Lung (tissue), 12 donors: ENCODE results near the gene SERINC3. TPM values are rescaled to one million over a fixed set of nuclear protein-coding genes. Genes with fewer than 3 reads are reported as not detected.

Experiments
- ATAC-seq: fragments of 200-7000 bp; cut with Tn5 transposase; one replicate; pipeline ENCODE4 v1.9.1; 2020; ENCODE audit warnings: moderate number of reproducible peaks; ENCODE audit not compliant: insufficient read depth, low FRiP score
- DNase-seq, 3 donors: peaks; one replicate each; pipeline ENCODE4 v3.0.0-alpha.2; 2013 to 2017
- H3K27ac ChIP-seq, 2 donors: one replicate each; pipeline ENCODE4 v1.5.1; 2013; ENCODE audit warnings: mild to moderate bottlenecking in 2 of 2, moderate library complexity in 2 of 2, control low read depth in 1 of 2, inconsistent platforms in 1 of 2, low read depth in 1 of 2, low read length in 1 of 2
- H3K27me3 ChIP-seq, 3 donors: one replicate each; pipeline ENCODE4 v1.5.1; 2013; ENCODE audit warnings: low read length in 2 of 3; ENCODE audit not compliant: control insufficient read depth in 3 of 3, insufficient read depth in 3 of 3
- H3K36me3 ChIP-seq, 4 donors: one replicate each; pipeline ENCODE4 v1.5.1; 2013; ENCODE audit warnings: low read length in 4 of 4, mild to moderate bottlenecking in 1 of 4, moderate library complexity in 1 of 4; ENCODE audit not compliant: control insufficient read depth in 4 of 4, insufficient read depth in 4 of 4
- H3K4me1 ChIP-seq, 5 donors: one replicate each; pipeline ENCODE4 v1.5.1; 2013; ENCODE audit warnings: low read length in 5 of 5, mild to moderate bottlenecking in 2 of 5, moderate library complexity in 1 of 5; ENCODE audit not compliant: control insufficient read depth in 5 of 5, insufficient read depth in 5 of 5
- H3K4me3 ChIP-seq: one replicate; pipeline ENCODE4 v1.5.1; 2013; ENCODE audit warnings: mild to moderate bottlenecking, control low read depth, moderate library complexity
- H3K9ac ChIP-seq, 2 donors: one replicate each; pipeline ENCODE4 v1.5.1; 2013; ENCODE audit warnings: low read length in 2 of 2, control low read depth in 1 of 2; ENCODE audit not compliant: insufficient read depth in 1 of 2
- H3K9me3 ChIP-seq, 4 donors: one replicate each; pipeline ENCODE4 v1.5.1; 2013; ENCODE audit warnings: low read length in 3 of 4, mild to moderate bottlenecking in 1 of 4, moderate library complexity in 1 of 4; ENCODE audit not compliant: control insufficient read depth in 4 of 4, insufficient read depth in 3 of 4
- CTCF ChIP-seq: IDR thresholded peaks from 2 replicates; pipeline ENCODE4 v1.5.1; 2012; ENCODE audit warnings: mild to moderate bottlenecking; ENCODE audit errors: control extremely low read depth, extremely low read depth
- WGBS, 2 donors: extraction: QIAGEN DNeasy Blood & Tissue Kit; methylation state at CpG; one replicate each; pipeline ENCODE4 v1.1.7; 2013; 5-methylcytosine and 5-hydroxymethylcytosine counted together
- polyA plus RNA-seq, 2 donors: library from polyadenylated mRNA; stranded (reverse); fragments of 200-250 nt; gene quantifications; one replicate each; pipeline ENCODE4 v1.2.1, GENCODE V29; 2013
- total RNA-seq, 2 donors: library from RNA; depleted of rRNA in 1 of 2; stranded (reverse); fragments of >200 nt in 1 of 2; gene quantifications; one replicate each; pipeline ENCODE4 v1.2.1, GENCODE V29; 2014 to 2021
- donor health status: control.
- donor health status: control.
- donor health status: Bipolar disorder and iron deficiency.
- donor health status: healthy.
- donor health status: DM: yes; HTN: yes; CAD: no.

Gene SERINC3
- total and polyA plus RNA-seq, 4 donors: 36.7 to 83.9 (median 76.3) TPM

DNA sequence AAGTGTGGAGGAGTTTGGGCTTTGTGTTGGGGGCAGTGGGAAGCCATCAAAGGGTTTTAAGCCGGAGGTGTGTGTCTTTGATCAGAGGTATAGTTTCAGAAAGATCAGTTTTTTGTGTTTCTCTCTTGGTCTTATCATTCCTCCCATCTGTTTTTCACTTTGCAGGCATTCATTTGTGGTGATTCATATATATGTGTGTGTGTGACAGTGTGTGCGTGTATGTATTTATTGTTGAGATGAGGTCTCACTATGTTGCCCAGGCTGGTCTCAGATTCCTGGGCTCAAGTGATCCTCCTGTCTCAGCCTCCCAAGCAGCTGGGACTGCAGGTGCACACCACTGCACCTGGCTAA, 11.1 kb upstream of the SERINC3 start:
- no peak for TF ChIP-seq CTCF
- WGBS, 2 donors: 71 to 84% methylated on average over 2 of the region's 2 CpGs
- H3K4me3 ChIP-seq: no peak overlapping the region
- H3K27ac ChIP-seq: peak overlapping the region in 1 of 2 donors; percentile 32
- no peaks in the 10 kb centered on the region for H3K27me3 ChIP-seq
- peaks cover 0 to 16% (median 4%) of the 10 kb centered on the region in 5 donors for H3K4me1 ChIP-seq
- DNase-seq: no peak
- no peaks in the 10 kb centered on the region for H3K36me3 ChIP-seq
- H3K9me3 ChIP-seq: peaks cover 0 to 2% (median 0%) of the 10 kb centered on the region in 4 donors
- ATAC-seq: no peak
- H3K9ac ChIP-seq: peak overlapping the region in 1 of 2 donors; percentile 85

DNA sequence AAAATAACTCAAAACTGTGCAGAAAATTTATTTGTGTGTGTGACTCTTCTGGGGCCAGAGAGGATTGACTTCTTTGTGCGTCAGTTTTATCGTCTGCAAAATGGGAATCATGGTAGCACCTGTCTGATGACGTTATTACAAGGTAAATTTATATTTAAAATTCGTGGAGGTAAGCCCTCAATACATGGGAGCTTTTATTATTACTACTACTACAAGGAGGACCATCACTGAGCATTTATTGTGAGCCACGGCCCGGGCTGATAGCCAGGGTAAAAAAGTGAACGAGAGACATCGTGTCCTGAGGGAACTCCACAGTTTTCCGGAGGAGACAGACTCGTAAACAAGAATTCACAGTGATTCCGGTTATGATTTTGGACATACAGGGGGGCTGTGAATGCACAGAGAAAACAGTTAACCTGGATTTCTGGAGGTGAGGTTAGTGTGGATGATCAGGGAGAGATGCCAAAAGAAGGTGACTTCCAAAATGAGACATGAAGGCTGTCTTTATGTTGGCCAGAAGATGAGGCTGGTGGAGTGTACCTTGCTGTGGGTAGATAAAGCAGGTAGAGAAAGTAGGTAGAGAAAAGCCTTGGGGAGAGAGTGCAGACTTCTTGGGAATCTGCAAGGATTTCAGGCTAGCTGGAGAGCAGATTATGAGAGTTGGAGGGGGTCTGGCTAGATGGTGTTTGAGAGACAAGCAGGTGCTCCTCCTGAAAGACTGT, 10.6 kb upstream of the SERINC3 start:
- Histone ChIP-seq H3K9ac (peak overlapping the region; percentile 68 to 85), H3K27ac (peak overlapping the region; percentile 32 to 46), H3K9me3 (peaks cover 0 to 2% (median 0%) of the 10 kb centered on the region in 4 donors), H3K36me3 (no peaks in the 10 kb centered on the region), H3K4me3 (peak overlapping the region; percentile 76), H3K4me1 (peaks cover 0 to 16% (median 4%) of the 10 kb centered on the region in 5 donors), H3K27me3 (no peaks in the 10 kb centered on the region)
- 23 to 55% methylated on average over 11 of the region's 11 CpGs for WGBS, 2 donors
- DNase-seq (peak in 2 of 3 donors; percentile 42 to 47), ATAC-seq (no peak)
- no peak for TF ChIP-seq CTCF

DNA sequence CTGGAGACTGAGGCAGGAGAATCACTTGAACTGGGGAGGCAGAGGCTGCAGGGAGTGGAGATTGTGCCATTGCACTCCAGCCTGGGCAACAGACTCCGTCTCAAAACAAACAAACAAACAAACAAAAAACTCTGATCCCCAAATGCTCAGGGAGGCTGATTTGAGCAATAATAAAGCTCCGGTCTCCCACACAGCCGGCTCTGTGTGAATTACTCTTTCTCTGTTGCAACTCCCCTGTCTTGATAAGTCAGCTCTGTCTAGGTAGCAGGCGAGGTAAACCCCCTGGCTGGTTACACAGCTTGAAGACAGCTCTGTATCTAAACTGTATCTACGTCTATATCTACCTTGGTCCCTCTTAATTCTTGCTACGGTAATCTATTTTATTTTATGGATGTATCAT, 6.4 kb upstream of the SERINC3 start:
- DNase-seq (no peak), ATAC-seq (no peak)
- peaks cover 0 to 2% (median 0%) of the 10 kb centered on the region in 4 donors for H3K9me3 ChIP-seq
- no peak for TF ChIP-seq CTCF
- H3K27me3 ChIP-seq: peaks cover 0 to 2% (median 0%) of the 10 kb centered on the region in 3 donors
- no peaks in the 10 kb centered on the region for H3K36me3 ChIP-seq
- H3K27ac ChIP-seq: no peak overlapping the region
- WGBS, 2 donors: 84 to 91% methylated on average over 6 of the region's 6 CpGs
- peaks cover 0 to 12% (median 4%) of the 10 kb centered on the region in 5 donors for H3K4me1 ChIP-seq
- no peak overlapping the region for H3K9ac ChIP-seq
- H3K4me3 ChIP-seq: no peak overlapping the region
